GM12864 (cell line): ENCODE data around the gene ITK.
A peak's percentile ranks its signal among the peaks of the same experiment; 100 is the strongest.

Experiments used
- DNase-seq: peaks from one replicate; pipeline ENCODE4 v3.0.0-alpha.2; 2011; ENCODE audit warnings: low read depth
- H3K4me3 ChIP-seq: 2 replicates; pipeline ENCODE4 v1.5.1; 2011; ENCODE audit warnings: mild to moderate bottlenecking, low read depth, low read length, control low read depth
- CTCF ChIP-seq: IDR thresholded peaks from 2 replicates; pipeline ENCODE4 v1.5.1; 2011; ENCODE audit warnings: low read depth, mild to moderate bottlenecking, moderate library complexity, low read length, control low read depth, inconsistent platforms; ENCODE audit errors: missing control alignments

Gene ITK

DNA sequence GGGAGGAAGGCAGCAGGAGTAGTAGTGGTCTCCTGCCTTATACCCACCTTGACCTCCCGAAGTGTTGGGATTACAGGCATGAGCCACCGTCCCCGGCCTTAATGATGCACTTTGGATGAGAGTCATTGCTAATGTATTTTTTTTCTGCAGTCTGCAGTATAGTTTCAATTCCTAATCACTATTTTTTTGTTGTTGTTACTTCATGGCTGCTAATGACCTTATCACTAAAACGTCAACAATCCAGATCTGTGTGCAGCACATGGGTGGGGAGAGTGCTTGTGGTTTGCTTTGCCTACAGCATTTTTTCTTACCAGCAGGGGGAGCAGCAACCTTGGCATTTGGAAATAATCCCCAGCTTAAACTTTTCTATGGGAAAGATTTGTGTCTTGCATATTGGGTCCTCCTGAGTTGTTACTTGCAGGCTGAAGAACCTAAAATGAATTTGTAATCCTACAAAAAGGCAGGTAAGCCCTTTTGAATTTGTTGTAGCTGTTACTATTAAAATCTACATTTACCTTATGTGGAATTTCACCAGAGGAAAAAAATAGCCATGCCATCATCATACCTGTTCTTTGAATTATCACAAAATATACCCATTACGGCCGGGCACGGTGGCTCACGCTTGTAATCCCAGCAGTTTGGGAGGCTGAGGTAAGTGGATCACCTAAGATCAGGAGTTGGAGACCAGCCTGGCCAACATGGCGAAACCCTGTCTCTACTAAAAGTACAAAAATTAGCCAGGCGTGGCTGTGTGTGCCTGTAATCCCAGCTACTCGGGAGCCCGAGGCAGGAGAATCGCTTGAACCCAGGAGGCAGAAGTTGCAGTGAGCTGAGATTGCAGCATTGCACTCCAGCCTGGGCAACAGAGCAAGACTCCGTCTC is 31.7 kb upstream of the ITK start:
- no peak overlapping the region for H3K4me3 ChIP-seq
- peak; percentile 82 for TF ChIP-seq CTCF
- DNase-seq: peak; percentile 49

GRCh38 chr5:157150995-157151394 is 29.6 kb upstream of the ITK start:
- no peak for DNase-seq
- H3K4me3 ChIP-seq: no peak overlapping the region
- TF ChIP-seq CTCF: no peak

GRCh38 chr5:157155297-157155696 is 25.3 kb upstream of the ITK start:
- no peak for DNase-seq
- no peak overlapping the region for H3K4me3 ChIP-seq
- TF ChIP-seq CTCF: no peak

DNA sequence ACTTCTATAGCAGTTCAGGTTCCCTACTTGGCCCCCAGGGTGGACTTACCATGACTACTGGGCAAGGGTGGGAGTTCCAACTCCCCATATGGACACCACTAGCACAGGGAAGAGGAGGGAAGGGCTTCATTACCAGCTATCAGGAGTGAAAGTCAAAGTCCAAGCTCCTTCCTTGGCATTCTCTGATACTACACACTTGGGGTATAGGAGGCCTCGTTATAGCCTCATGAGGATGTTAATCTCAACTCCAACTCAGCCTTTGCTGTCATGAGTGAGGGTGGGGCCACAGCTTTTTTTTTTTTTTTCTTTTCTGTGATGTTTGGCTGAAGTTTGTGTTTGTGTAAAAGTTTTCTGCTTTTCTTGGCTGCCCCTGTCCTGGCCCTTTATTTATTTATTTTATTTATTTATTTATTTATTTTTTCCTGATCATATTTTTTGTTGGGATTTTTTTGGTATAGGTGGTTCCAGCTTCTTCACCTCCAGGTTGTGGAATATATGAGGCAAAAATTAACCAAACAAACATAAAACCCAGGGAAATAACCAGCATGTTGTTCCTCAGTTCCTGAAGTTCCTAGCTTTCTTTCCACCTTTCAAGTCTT is 23.2 kb upstream of the ITK start:
- TF ChIP-seq CTCF: no peak
- H3K4me3 ChIP-seq: no peak overlapping the region
- DNase-seq: no peak

GRCh38 chr5:157159209-157159751 is 21.4 kb upstream of the ITK start:
- DNase-seq: no peak
- H3K4me3 ChIP-seq: no peak overlapping the region
- TF ChIP-seq CTCF: no peak

GRCh38 chr5:157160001-157160400 is 20.6 kb upstream of the ITK start:
- H3K4me3 ChIP-seq: no peak overlapping the region
- DNase-seq: no peak
- no peak for TF ChIP-seq CTCF

GRCh38 chr5:157161996-157162395 is 18.6 kb upstream of the ITK start:
- H3K4me3 ChIP-seq: no peak overlapping the region
- TF ChIP-seq CTCF: no peak

More at GRCh38 chr5:157161996-157162395, 18.6 kb upstream of the ITK start:
- no peak for DNase-seq
